ENCODE data around the gene POLR2M.

Gene POLR2M

DNA sequence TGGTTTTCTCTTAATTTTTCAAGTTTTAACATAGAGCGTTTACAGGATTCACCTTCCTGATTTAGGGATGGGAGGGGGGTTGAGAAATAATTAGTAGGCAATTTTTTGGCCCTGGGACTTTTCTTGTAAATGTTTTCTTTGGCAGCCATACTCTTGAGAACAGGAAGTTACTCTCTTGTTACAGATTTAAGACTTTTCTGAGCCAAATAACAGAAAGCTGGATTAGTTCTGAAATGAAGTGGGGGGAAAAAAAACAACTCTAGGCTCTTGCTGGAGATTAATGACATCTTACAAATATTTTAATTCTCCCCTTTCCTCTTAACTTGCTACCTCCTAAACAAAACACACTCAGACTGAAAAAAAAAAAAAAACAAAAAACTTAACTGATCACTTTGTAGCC lies 13.8 kb upstream of the POLR2M start:
- TF ChIP-seq, protein P1, sequence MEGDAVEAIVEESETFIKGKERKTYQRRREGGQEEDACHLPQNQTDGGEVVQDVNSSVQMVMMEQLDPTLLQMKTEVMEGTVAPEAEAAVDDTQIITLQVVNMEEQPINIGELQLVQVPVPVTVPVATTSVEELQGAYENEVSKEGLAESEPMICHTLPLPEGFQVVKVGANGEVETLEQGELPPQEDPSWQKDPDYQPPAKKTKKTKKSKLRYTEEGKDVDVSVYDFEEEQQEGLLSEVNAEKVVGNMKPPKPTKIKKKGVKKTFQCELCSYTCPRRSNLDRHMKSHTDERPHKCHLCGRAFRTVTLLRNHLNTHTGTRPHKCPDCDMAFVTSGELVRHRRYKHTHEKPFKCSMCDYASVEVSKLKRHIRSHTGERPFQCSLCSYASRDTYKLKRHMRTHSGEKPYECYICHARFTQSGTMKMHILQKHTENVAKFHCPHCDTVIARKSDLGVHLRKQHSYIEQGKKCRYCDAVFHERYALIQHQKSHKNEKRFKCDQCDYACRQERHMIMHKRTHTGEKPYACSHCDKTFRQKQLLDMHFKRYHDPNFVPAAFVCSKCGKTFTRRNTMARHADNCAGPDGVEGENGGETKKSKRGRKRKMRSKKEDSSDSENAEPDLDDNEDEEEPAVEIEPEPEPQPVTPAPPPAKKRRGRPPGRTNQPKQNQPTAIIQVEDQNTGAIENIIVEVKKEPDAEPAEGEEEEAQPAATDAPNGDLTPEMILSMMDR (conservative IDR thresholded peaks at IDR 0.05), result no peak
- H3K27ac ChIP-seq, result peak overlapping the region; percentile 91

DNA sequence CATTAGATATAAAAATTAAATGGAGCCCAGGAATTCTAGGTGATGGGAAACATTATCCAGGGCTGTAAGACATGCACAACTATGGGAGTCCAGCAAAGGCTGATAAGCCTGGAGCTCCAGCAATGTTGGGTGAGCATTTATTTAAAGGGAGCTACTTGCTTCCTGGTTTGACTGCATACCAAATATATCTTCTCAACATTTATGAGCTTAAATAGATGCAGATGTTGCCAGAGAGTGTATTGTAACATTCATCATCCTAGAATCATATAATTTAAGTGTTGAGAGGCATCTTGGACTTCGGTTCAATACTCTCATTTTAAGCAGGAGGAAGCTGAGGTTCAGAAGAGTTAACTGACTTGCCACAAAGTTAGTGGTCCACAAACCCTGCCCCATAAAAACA lies 12.2 kb upstream of the POLR2M start:
- peak overlapping the region; percentile 91 for H3K27ac ChIP-seq
- TF ChIP-seq, protein P1 (conservative IDR thresholded peaks at IDR 0.05), result no peak

DNA sequence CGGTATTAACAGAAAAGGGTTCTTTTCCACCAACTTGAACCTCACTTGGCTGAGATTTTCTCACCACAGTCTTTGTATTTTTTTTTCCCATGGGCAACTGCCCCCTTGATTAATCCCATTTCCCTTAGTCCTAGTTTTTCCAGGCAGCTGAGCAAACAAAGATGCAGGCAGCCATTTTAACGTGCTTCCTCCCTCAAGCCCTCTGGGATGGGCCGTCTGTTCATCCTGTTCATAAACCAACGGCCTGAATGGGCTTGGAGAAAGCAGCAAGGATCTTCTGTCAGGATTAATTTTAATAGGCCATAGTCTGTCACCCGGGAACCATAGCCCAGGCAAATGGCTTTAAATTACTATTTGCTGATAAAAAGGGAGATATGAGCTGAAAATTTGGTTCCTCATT lies 10.4 kb upstream of the POLR2M start:
- TF ChIP-seq, protein P1 (conservative IDR thresholded peaks at IDR 0.05), result no peak

DNA sequence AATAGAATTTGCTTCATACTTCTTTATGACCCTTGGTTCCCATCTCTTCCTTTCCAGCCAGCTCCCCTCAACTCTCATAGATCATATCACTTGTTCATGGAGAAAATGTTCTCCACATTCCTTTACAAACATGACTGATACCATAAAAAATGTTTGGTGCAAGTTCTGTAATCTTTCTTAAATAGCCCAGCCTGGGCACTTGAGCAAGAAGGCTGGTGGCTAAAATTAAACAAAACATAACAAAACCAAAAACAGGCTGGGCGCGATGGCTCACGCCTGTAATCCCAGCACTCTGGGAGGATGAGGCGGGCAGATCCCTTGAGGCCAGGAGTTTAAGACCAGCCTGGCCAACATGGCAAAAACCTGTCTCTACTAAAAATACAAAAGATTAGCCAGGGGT lies 8.9 kb upstream of the POLR2M start:
- H3K27ac ChIP-seq, result peak overlapping the region; percentile 91; the same call in 1 of the 2 replicates
- TF ChIP-seq, protein P1 (conservative IDR thresholded peaks at IDR 0.05), result no peak

More for the DNA sequence above, 10.4 kb upstream of the POLR2M start:
- H3K27ac ChIP-seq, result peak overlapping the region; percentile 91

DNA sequence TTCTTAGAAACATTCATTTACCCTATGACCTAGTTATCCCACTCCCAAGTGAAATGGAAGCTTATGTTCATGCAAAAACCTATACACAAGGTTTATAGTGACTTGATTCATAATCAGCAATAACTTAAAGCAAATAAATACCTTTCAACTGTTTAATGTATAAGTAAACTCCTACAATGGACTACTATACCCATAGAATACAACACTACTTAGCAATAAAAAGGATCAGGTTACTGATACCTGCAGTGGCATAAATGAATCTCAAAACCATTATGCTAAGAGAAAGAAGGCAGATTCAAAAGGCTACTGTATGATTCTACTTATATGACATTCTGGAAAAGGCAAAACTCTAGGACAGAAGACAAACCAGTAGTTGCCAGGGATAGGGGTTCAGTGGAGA lies 8.3 kb upstream of the POLR2M start:
- TF ChIP-seq, protein P1 (conservative IDR thresholded peaks at IDR 0.05), result no peak
- peak overlapping the region; percentile 91; the same call in 1 of the 2 replicates for H3K27ac ChIP-seq

DNA sequence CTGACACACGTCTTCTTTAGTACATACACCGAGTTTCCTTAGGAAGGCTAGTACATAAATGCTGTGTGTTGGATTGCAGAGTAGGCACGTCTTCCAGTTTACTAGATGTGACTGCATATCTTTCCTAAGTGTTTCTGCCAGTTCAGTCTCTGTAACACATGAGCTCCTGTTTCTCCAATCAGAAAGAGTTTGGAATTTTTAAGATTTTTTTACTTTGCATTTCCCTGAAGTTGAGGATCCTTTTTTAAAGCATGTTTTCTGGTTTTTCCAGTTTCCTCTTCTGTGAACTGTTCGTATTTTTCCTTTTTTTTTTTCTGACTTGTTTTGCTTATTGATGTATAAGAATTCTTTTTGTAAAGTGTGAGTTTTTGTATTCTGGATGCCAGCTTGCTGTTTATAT lies 7.5 kb upstream of the POLR2M start:
- H3K27ac ChIP-seq, result peak overlapping the region; percentile 91; the same call in 1 of the 2 replicates
- TF ChIP-seq, protein P1 (conservative IDR thresholded peaks at IDR 0.05), result no peak

DNA sequence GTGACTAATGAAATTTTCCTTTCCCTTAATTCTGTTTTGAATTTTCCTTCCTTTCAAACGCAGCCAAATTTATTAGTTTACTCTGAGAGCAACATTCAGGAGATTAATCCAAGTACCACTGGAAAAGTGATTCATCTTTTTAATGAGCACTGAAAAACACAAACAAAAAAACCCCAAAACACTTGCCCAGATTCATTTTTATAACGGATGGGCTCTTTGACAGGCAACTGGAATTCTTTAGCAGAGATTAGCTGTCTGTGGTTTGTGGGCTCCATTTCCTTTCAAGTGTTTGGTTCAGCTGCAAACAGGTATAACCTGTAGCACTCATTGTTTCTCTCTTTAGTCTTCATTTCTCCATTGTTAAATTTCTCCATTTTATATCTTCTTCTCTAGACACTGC lies 3.1 kb upstream of the POLR2M start:
- peak overlapping the region; percentile 68 for H3K27ac ChIP-seq

More for the DNA sequence above, 3.1 kb upstream of the POLR2M start:
- TF ChIP-seq, protein P1 (conservative IDR thresholded peaks at IDR 0.05), result no peak

All from VCaP (cell line).